OCI-LY3 (cell line): Measurements from ENCODE around the gene TYSND1.

Experiments
- H2AFZ ChIP-seq: fragments of 200-600, 300-600 bp; shearing (Covaris generic); 2 replicates; pipeline ENCODE4 v1.6.0; 2014; ENCODE audit warnings: antibody characterized with exemption, low read depth, low read length
- H3K27ac ChIP-seq: fragments of 200-600, 300-600 bp; sonication (generic); 2 replicates; pipeline ENCODE4 v1.5.1; 2014; ENCODE audit warnings: mild to moderate bottlenecking, low read length, moderate library complexity, mixed read lengths
- H3K27me3 ChIP-seq: fragments of 200-600, 300-600 bp; sonication (generic); 2 replicates; pipeline ENCODE4 v1.6.1; 2014; ENCODE audit warnings: low read depth, low read length, mixed read lengths
- H3K36me3 ChIP-seq: fragments of 200-600, 300-600 bp; sonication (generic); replicated peaks from 2 replicates; pipeline ENCODE3; 2014; ENCODE audit warnings: low read depth, low read length, mixed read lengths
- H3K4me1 ChIP-seq: fragments of 300-600, 200-600 bp; sonication (generic); 2 replicates; pipeline ENCODE4 v1.6.1; 2014; ENCODE audit warnings: low read length, mixed read lengths
- H3K4me2 ChIP-seq: fragments of 200-600, 300-600 bp; sonication (generic); 2 replicates; pipeline ENCODE4 v1.6.1; 2014; ENCODE audit warnings: low read length, mixed read lengths
- H3K4me3 ChIP-seq: fragments of 300-600, 200-600 bp; sonication (generic); 2 replicates; pipeline ENCODE4 v1.5.1; 2014; ENCODE audit warnings: antibody characterized with exemption, mild to moderate bottlenecking, low read length, moderate library complexity
- H3K79me2 ChIP-seq: fragments of 300-600, 200-600 bp; shearing (Covaris generic); 2 replicates; pipeline ENCODE4 v1.6.1; 2014; ENCODE audit warnings: mild to moderate bottlenecking, low read length, mixed read lengths
- H3K9ac ChIP-seq: fragments of 300-600, 200-600 bp; shearing (Covaris generic); 2 replicates; pipeline ENCODE4 v1.6.0; 2014; ENCODE audit warnings: mild to moderate bottlenecking, low read length, moderate library complexity
- H3K9me3 ChIP-seq: fragments of 200-600, 300-600 bp; shearing (Covaris generic); 2 replicates; pipeline ENCODE4 v1.6.1; 2014; ENCODE audit warnings: low read length, mixed read lengths; ENCODE audit not compliant: insufficient read depth
- H4K20me1 ChIP-seq: fragments of 200-600, 300-600 bp; sonication (generic); 2 replicates; pipeline ENCODE4 v1.6.1; 2016; ENCODE audit warnings: low read length, mixed read lengths; ENCODE audit not compliant: insufficient read depth
- CTCF ChIP-seq: fragments of 200-600, 300-600 bp; sonication (generic); IDR thresholded peaks from 2 replicates; pipeline ENCODE4 v1.5.1; 2014; ENCODE audit warnings: antibody characterized with exemption, low read length, low read depth
- EZH2phosphoT487 ChIP-seq: fragments of 200-600 bp; shearing (Covaris generic); IDR thresholded peaks from 2 replicates; pipeline ENCODE4 v1.6.1; 2018; ENCODE audit warnings: antibody characterized with exemption, mixed run types, low read depth

Gene TYSND1

GRCh38 chr10:70096705-70097420, 49.6 kb downstream of the TYSND1 start:
- H4K20me1 ChIP-seq = no peaks in the 10 kb centered on the region
- H3K27ac ChIP-seq = no peak overlapping the region

GRCh38 chr10:70096016-70096704, 50.3 kb downstream of the TYSND1 start:
- H3K4me1 ChIP-seq = no peaks in the 10 kb centered on the region
- no peaks in the 10 kb centered on the region for H3K9me3 ChIP-seq
- TF ChIP-seq EZH2phosphoT487 = no peak
- TF ChIP-seq CTCF = no peak
- H2AFZ ChIP-seq = no peak overlapping the region
- H3K36me3 ChIP-seq = no peaks in the 10 kb centered on the region
- no peak overlapping the region for H3K4me2 ChIP-seq
- H3K9ac ChIP-seq = no peak overlapping the region
- no peaks in the 10 kb centered on the region for H3K79me2 ChIP-seq
- H3K27me3 ChIP-seq = no peaks in the 10 kb centered on the region
- no peak overlapping the region for H3K4me3 ChIP-seq
- H4K20me1 ChIP-seq = no peaks in the 10 kb centered on the region
- H3K27ac ChIP-seq = no peak overlapping the region

More at GRCh38 chr10:70096705-70097420, 49.6 kb downstream of the TYSND1 start:
- no peaks in the 10 kb centered on the region for H3K27me3 ChIP-seq
- H3K4me1 ChIP-seq = no peaks in the 10 kb centered on the region
- TF ChIP-seq CTCF = no peak
- no peak for TF ChIP-seq EZH2phosphoT487
- H3K9me3 ChIP-seq = no peaks in the 10 kb centered on the region
- no peak overlapping the region for H2AFZ ChIP-seq
- no peak overlapping the region for H3K4me3 ChIP-seq
- H3K36me3 ChIP-seq = no peaks in the 10 kb centered on the region
- no peaks in the 10 kb centered on the region for H3K79me2 ChIP-seq
- H3K9ac ChIP-seq = no peak overlapping the region
- no peak overlapping the region for H3K4me2 ChIP-seq

GRCh38 chr10:70094250-70094649, 52.2 kb downstream of the TYSND1 start:
- Histone ChIP-seq H4K20me1 (no peaks in the 10 kb centered on the region), H3K4me3 (no peak overlapping the region), H2AFZ (no peak overlapping the region), H3K9ac (no peak overlapping the region), H3K36me3 (no peaks in the 10 kb centered on the region), H3K4me1 (no peaks in the 10 kb centered on the region), H3K79me2 (no peaks in the 10 kb centered on the region), H3K27me3 (no peaks in the 10 kb centered on the region), H3K4me2 (no peak overlapping the region), H3K9me3 (no peaks in the 10 kb centered on the region), H3K27ac (no peak overlapping the region)
- no peak for TF ChIP-seq CTCF
- TF ChIP-seq EZH2phosphoT487 = no peak

GRCh38 chr10:70093335-70093944, 53.1 kb downstream of the TYSND1 start:
- no peak overlapping the region for H2AFZ ChIP-seq
- TF ChIP-seq EZH2phosphoT487 = no peak
- no peak for TF ChIP-seq CTCF
- no peaks in the 10 kb centered on the region for H4K20me1 ChIP-seq
- H3K9me3 ChIP-seq = no peaks in the 10 kb centered on the region
- H3K27me3 ChIP-seq = no peaks in the 10 kb centered on the region
- no peak overlapping the region for H3K4me2 ChIP-seq
- no peaks in the 10 kb centered on the region for H3K79me2 ChIP-seq
- no peak overlapping the region for H3K27ac ChIP-seq
- no peak overlapping the region for H3K9ac ChIP-seq
- no peaks in the 10 kb centered on the region for H3K4me1 ChIP-seq
- no peak overlapping the region for H3K4me3 ChIP-seq
- H3K36me3 ChIP-seq = no peaks in the 10 kb centered on the region
